GM21515 (cell line): Measurements from ENCODE around the gene NRXN3.
"Not testable (repeated sequence)": the region's sequence is repeated elsewhere in the genome, so short reads cannot be mapped to it uniquely, and the experiment has no call there.

Experiments
- ATAC-seq: cut with Tn5 transposase; IDR thresholded peaks from one replicate; pipeline ENCODE4 v1.9.1; 2021; ENCODE audit not compliant: unreplicated experiment

Gene NRXN3

DNA sequence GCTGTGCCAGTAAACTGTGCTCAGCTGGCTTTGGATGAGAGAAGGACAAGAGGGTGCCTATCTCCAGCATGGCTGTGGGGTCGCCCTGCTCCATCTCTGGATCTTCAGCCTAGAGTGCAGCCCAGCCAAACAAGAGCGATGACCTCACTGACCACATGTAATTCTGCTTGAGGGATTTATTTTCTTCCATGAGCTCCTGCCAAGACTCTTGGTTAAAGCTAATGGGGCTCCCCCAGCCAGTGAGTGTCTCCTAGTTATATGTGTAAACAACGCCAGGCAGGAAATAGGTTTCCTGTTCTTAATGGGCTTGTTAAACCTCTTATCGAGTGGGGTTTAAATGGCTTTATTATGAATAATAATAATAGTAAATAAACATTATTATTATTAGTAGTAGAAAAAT, 397.2 kb downstream of the NRXN3 start:
- ATAC-seq, result no peak

DNA sequence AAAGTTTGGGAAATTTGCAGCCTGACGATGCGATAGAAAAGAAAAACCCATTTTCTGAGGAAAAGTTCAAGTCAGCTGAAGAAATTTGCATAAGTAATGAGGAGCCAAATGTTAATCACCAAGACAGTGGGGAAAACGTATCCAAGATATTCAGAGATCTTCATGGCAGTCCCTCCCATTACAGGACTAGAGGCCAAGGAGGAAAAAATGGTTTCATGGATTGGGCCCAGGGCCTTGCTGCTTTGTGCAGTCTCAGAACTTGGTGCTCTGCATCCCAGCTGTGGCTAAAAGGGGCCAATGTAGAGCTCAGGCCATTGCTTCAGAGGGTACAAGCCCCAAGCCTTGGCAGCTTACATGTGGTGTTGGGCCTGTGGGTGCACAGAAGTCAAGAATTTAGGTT, 403.6 kb downstream of the NRXN3 start:
- not testable (repeated sequence) for ATAC-seq

DNA sequence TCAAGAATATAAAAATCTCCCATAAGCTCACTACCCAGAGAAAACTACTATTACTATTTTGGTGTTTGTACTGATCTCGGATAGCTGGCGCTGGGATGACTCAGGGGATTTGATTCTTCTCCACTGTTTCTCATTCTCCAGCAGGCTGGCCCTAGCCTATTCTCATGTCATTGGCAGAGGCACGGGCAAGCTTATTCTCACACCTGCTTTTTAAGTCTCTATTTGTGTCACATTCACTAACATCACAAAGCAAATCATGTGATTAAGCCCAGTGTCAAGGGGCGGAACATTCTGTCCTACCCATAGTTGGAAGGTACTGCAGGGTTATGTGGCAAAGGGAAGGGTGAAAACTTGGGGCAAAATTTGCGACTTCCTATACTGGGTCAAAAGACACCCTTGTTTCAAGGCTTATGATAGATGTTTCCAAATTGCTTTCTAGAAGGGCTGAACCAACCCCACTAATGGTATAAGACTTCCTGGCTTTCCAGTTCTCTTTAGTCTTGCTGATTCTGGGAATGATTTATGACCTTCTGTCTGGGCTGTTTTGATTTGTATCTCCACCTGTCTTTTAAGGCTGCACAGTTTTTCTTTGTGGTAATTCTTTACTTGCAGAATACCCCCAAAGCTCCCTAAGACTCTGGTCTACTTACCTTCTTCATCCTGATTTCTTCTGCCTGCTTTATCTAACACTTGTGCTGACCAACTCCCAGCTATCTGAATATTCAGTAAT, 406.4 kb downstream of the NRXN3 start:
- no peak for ATAC-seq

DNA sequence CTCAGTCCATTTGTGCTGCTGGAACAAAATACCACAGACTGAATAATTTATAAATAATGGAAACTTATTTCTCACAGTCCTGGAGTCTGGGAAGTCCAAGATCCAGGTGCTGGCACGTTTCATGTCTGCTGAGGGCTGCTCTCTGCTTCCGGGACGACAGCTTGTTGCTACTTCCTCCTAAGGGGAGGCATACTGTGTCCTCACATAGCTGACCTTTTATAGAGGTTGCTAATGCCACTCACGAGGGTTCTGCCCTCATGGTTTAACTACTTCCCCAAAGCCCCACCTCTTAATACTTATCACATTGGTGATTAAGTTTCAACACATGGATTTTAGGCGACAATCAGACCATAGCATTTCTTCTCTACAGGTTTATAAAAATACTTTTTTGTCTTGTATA, 411.1 kb downstream of the NRXN3 start:
- no peak for ATAC-seq

DNA sequence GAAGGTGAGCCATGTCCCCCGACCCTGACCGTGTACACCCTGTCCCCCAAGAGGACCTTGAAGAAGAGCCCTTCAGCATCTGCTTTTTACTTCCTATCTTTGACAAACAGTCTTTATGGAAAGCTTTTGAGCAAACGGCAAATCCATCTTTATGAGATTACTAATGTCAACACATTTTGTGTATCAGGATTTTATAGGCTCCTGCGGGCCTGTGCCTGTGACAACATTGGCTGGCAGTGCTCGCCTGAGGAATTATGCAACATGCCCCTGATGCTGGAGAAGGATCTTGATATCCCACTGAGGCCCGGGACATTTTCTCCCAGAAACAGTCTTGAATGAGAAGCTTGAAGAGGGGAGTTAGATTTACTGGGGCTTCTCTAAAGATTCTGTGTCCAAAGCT, 416.5 kb downstream of the NRXN3 start:
- no peak for ATAC-seq

DNA sequence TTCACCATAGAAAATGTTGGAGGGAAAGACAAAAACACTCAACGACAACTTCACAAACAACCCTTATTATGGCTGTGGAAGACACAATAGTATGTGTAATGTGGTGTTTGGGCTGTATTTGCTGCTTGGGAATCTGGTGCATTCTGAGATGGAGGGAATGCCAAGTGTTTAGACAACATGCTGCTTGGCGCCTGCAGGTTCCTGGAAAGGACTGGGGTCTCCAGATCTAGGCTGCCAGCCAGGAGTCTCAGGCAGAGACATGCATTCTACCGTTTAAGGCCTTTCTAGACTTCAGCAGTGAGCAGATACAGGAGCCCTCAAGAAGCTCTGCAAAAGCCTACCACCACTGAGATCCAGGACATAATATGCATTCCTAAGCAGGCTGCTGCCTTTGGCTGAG, 418.7 kb downstream of the NRXN3 start:
- no peak for ATAC-seq

DNA sequence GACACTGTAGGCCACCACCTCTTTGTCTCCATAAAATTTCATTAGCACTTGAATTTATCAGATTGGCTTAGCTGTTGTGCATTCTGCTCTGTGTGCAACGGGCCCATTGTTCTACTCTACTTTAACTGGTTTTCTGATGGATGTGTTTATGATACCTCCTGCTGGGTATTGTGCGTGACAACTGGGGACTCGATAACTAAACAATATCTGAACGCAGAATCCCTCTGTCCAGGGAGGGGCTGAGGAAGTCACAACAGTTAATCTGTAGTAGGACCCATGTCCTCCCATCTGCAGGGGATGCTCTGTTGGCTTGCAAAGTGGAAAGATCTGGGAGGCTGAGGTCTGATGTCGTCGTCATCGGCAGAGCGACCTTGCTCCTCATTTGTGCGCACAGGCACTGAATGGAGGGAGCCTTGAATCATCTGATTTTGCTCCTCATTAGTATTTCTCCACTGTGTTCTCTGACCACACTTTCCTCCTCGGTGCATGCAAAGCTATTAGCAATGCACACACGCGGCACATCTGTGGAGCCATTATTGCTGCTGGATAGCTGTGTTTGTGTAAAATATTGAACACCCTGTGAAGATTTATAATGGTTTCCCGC, 422.5 kb downstream of the NRXN3 start:
- ATAC-seq, result no peak

DNA sequence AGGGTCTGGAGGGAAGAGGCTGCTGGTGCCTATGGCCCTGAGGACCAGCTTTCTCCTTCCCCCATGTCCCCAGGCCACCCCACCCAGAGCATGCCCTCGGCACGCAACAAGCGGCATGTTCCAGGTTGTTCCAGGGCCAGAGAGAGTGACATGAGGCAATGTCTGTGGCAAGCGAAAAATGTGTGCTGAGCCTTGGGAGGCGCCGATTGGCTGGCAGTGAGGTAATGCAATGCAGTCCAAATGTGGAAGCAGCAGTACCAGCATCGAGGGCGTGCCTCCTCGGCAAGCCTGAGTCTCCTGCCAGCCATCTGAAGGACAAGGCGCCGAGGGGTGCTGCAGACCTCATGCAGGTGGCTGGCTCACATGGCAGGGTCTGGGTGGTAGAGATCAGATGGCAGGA, 423.8 kb downstream of the NRXN3 start:
- ATAC-seq, result no peak

DNA sequence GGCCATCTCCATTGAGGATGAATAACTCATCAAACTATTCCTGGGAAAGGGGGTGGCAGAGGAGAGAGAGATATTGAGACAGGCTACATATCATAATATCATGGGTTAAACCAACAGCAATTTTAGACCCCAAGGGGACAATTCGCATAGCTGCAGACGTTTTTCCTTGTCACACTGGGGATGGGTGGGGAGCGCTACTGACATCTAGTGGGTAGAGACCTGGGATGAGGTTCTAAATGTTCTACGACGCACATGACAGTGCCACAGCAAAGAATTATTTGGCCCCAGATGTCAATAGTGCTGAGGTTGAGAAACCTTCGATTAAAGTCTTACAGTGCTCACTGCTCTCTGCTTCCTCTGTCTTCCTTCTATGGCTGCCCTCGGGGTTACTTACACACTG, 425.6 kb downstream of the NRXN3 start:
- no peak for ATAC-seq

DNA sequence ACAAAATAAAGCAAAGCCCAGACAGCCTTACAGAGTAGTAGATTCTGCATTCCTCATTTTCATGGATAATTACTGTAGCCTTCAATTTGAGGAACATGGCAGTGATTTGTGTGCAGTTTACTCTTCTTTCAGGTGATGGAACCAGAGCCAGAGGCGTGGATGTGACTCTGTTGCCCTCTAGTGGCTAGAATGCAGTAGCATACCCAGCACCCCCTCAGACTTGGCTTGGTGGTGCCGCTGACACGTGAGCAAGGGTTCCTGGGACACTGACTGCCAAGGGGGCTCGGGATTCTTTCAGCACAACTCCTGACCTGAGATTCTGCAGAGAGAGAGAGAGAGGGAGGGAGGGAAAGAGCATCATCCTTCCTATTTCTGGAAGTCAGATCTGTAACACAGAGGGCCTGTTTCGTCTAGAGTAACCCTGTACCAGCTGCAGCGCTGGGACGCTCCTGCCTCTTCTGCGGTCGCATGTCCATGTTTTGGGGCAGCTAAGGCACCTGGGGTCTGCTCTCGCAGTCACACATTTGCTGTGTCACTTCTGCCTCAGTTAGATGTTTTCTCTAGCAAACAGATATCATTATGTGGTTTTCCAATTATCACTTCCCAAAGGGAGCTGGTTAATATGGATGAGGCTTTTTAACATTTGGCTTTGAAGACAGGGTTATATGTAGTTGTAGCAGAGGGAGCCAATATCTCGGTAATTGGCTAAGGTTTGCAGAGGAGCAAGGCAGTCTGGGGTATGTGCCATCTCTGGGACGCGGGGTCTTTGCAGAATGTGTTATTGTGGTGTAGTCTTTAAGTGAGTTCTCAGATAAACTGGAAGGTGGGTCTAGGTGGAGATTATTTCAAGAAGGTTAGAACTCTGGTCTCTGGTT, 428.1 kb downstream of the NRXN3 start:
- ATAC-seq, result peak; percentile 92

DNA sequence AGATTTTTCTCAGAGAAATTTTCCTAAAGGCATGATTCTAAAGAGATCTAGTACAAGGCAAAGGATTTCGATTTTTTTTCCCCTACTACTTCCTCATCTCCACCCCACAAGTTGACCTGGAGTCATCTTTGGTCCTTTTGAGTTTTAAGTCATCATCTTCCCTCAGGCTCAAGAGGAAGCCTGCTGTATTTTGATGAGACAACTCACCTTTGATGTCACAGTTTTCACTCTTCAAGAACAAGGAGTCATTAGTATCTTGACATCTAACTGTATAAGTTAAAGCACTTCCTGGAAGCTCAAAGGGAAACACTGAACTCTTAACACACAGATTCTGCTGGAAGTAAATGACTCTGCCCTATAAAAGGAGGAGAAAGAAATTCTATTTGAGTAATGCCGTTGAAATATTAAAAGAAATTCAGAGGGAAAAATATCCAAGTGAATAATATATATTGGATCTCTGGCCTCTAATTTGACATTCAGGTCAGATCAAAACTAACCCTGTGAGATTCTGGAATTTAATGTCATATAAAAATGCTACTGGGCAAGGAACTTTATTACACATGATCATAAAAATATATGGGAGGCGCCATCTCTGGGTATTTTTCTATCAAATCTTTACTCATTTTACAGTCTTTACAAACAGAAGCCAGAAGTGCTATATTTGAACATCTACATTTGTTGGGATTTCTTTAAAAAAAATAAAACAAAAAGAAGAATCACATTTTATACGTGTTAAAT, 435.0 kb downstream of the NRXN3 start:
- no peak for ATAC-seq

DNA sequence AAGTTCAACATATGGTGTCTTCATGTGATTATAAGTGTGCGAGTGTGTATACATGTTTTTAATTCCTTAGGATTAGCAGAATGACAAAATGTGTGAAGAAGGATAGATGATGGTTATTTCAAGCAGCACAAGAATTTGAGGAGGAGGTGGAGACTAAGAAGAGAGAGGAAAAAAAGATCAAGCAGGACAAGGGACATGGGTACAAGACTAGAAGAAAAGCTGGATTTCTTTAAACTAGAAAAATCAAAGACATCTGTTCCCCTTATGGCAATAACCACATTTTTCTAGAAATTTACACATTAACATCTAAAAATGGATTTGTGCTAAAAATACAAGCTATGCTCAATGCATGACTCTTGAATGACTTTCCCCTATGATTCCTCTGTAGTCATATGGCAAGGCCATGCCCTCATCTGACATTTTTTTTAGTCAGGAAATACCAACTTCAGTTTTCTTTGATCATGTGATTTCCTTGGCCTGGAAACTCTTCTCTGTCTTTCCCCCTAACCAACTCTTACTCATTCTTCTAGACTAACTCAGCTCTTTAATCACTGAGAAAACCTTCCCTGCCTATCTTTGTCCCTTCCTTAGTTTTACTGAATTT, 435.8 kb downstream of the NRXN3 start:
- no peak for ATAC-seq

DNA sequence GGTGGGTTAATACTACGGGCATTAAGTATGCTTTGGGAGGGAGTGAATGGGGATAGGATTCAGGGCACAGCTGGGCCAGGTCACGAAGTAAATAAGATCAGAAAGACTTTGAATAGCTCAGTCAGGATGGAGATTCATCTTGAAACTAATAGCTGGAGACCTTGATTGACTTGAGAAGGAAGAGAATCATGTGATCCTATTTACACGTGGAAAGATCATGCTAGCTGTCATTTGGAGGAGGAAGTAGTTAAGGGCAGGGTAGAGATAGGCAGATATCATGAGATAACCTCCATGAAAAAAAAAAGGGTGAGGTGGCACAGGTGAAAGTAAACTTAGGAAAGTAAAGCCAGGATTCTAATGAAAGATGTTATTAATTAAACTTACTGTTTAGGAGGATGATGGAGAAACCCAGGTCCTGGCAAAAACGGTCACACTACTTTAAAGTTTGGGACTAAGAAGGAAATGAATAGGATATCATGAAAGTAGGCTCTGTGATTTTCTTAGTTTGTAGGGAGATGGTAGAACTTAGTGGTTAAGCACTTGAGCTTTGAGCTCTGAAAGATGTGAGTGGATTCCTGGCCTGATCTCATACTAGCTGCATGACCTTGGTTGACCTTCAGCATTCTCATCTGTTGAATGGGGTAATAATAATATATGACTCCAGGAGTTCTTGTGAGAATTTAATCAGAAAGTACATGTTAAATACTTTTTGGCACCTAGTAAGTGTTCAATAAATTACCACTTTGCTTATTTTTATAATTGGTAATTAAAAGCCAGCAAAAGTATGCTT, 439.0 kb downstream of the NRXN3 start:
- no peak for ATAC-seq

DNA sequence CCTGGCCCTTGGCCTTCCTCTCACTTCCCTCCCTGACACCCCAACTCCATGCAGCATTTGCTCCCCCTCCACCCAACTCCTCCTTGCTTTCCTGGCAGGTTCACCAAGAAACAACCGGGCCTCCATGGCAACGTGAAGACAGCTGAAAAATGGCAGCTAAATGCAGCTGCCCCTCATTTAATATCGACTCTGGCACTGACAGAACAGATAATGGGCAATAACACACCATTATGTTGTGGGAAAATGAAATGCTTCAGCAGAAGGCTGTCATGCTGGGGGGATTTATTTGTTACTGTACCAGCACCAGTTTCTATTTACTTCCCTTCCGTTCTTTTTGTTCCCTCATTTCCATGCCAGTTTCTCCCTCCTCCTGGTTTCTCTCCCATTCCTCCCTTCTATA, 440.8 kb downstream of the NRXN3 start:
- ATAC-seq, result no peak

DNA sequence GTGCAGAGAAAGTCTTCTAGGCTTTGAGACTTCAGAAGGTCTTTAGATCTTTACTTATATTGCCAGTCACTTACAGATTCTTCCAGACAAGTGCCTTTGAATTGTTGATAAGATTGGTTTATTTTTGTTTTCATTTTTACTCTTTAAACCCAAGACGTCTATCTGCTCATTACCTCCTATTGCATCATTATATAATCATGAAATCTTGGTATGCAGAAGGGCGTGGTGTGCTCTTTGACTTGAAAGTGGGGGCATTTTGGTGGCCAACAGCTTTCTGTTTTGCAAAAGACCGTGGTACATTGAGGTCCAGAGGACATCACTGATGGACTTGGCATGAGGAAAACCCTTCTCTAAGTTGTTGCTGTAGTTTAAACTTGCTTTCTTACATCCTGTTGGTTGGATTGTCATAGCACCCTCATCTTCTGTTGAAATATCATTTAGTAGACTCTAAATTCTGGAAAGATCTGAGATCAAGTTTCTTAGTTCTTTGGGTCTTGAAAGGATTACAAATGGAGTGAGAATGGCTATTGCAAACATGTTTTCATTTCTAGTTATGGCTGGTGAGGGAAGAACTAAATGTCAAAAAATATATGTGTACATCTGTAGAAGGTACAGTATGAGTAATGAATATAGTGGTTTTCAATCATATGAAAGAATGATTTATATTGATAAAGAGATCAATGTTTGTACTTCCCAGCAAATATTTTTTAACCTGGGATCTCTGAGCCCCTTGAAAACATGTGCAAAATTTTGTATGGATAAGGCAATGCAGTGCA, 441.8 kb downstream of the NRXN3 start:
- ATAC-seq, result no peak

DNA sequence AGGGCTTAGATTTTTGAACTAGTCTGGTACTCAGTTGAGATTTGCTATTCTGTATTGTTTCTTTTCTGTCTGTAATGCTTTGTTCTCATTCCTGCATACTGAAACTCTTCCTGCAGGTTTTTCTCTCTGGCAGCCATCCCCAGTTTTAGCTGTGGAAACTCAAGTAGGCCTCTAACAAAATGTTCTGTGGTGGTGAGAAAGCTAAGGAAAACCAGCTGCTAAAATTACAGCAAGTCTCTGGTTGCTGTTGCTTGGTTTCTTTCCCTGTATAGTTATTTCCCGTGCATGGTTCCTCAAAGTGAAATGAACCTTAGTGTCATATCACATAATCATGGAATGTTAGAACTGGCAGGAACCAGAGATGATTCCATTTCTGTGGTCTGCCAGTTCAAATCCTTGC, 442.5 kb downstream of the NRXN3 start:
- ATAC-seq, result no peak

DNA sequence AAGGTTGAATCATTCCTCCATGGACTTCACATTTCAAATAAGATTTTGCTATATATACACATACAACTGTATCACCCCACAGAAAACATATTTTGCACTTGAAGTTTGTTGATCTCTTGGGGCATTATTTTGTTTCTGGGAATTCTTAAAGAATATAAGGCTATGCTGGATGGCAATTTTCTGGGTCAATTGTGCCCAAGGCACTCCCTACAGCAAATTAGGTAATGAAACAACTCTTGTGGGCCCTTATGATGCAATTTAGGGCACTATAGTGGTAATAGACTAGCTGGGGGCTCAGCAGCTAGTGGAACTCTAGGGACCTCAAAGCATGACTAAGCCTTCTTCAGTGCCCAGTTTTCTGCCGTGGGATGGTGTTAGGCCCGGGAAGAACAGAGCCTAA, 444.4 kb downstream of the NRXN3 start:
- ATAC-seq, result no peak

DNA sequence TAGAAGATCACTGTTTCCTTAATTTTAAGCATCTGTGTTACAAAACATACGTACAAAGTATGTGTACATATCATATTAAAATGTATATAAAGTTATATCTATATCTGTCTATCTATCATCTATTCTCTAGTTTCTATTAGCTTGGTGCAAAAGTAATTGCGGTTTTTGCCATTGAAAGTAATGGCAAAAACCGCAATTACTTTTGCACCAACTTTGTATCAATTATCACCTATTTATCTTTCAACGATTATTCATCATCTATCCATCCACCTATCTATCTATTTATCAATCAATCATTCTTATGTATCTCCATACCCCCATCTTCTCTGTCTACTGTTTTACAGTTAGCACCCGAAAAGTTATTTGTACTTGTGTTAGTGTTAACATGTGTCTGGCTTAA, 447.6 kb downstream of the NRXN3 start:
- no peak for ATAC-seq

DNA sequence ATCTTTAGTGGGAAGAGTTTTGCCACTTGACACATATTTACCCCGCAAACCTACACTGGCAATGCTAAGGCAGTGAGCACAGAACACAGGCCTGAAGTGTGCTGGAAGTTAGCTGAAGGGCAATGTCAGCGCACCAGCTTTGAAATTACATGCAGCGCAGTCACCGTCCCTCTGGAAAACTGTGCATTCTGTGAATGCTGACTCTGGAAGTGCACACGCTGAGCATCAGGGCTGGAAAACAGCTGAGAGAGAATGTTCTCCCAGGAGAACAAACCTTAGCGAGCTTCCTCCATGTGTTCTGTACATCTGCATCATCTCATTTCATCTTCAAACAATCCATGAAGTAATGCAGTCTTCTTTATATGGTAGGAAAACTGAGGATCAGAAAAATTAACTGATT, 448.2 kb downstream of the NRXN3 start:
- ATAC-seq, result no peak
